ENCODE results near the gene NEU2. TPM values are rescaled to one million over a fixed set of nuclear protein-coding genes. Genes with fewer than 3 reads are reported as not detected.
"Not testable (repeated sequence)": the region's sequence is repeated elsewhere in the genome, so short reads cannot be mapped to it uniquely, and the experiment has no call there.

NEU2 gene
- total RNA-seq, 1 experiment from 2014 or later: not detected

GRCh38 chr2:233015019-233015645, 17.3 kb upstream of the NEU2 start:
- no peak for DNase-seq
- intact Hi-C loops (cut with micrococcal nuclease; ENCODE audit: unreplicated experiment): no loop called here
- no peak overlapping the region for H3K4me3 ChIP-seq
- H4K20me1 ChIP-seq (ENCODE audit: insufficient read depth): no peaks in the 10 kb centered on the region
- no peaks in the 10 kb centered on the region for H3K4me1 ChIP-seq (replicated peaks; ENCODE audit: insufficient read depth)
- no peaks in the 10 kb centered on the region for H3K27me3 ChIP-seq (ENCODE audit: insufficient read depth, low read depth)
- no peaks in the 10 kb centered on the region for H3K79me2 ChIP-seq (ENCODE audit: low read depth)
- no peak overlapping the region for H2AFZ ChIP-seq
- no peaks in the 10 kb centered on the region for H3K9me2 ChIP-seq (ENCODE audit: insufficient read depth)
- no peak for TF ChIP-seq CTCF (conservative IDR thresholded peaks at IDR 0.05)
- TF ChIP-seq EZH2 (IDR thresholded peaks at IDR 0.05; ENCODE audit: low read depth): no peak
- peaks cover 2% of the 10 kb centered on the region; the same call in 1 of the 2 replicates for H3K9me3 ChIP-seq (ENCODE audit: insufficient read depth, low read depth)
- no peak overlapping the region for H3K27ac ChIP-seq
- H3K36me3 ChIP-seq (ENCODE audit: low read depth): no peaks in the 10 kb centered on the region
- no TSS peak for BruUV-seq (replicated peaks)
- no peaks in the 10 kb centered on the region for H3F3A ChIP-seq (ENCODE audit: insufficient read depth, low read depth)
- ChIA-PET CTCF (no interaction called here), POLR2A (ENCODE audit: unreplicated experiment) (no interaction called here)
- no peak overlapping the region for H3K4me2 ChIP-seq

- intact Hi-C loops (cut with micrococcal nuclease; ENCODE audit: unreplicated experiment): no loop called here
- Histone ChIP-seq H3K9me2 (ENCODE audit: insufficient read depth) (no peaks in the 10 kb centered on the region), H3K36me3 (ENCODE audit: low read depth) (no peaks in the 10 kb centered on the region), H3K4me3 (no peak overlapping the region), H3K27me3 (ENCODE audit: insufficient read depth, low read depth) (no peaks in the 10 kb centered on the region), H3K27ac (no peak overlapping the region), H3F3A (ENCODE audit: insufficient read depth, low read depth) (peaks cover 10% of the 10 kb centered on the region), H3K79me2 (ENCODE audit: low read depth) (no peaks in the 10 kb centered on the region), H4K20me1 (ENCODE audit: insufficient read depth) (no peaks in the 10 kb centered on the region), H3K9me3 (ENCODE audit: insufficient read depth, low read depth) (peaks cover 2% of the 10 kb centered on the region; the same call in 1 of the 2 replicates), H3K4me1 (replicated peaks; ENCODE audit: insufficient read depth) (peaks cover 17% of the 10 kb centered on the region), H2AFZ (no peak overlapping the region), H3K4me2 (no peak overlapping the region)
- no peak for DNase-seq
- TF ChIP-seq CTCF (conservative IDR thresholded peaks at IDR 0.05) (no peak), EZH2 (IDR thresholded peaks at IDR 0.05; ENCODE audit: low read depth) (no peak)
- ChIA-PET POLR2A (ENCODE audit: unreplicated experiment) (interaction anchor here (0.6 kb wide), 1 partner anchor 103 kb away, joined by 9 read pairs; no protein-coding TSS in a partner anchor), CTCF (no interaction called here)
- BruUV-seq (replicated peaks): no TSS peak
Measured at GRCh38 chr2:233017947-233018346, 14.5 kb upstream of the NEU2 start.

DNA sequence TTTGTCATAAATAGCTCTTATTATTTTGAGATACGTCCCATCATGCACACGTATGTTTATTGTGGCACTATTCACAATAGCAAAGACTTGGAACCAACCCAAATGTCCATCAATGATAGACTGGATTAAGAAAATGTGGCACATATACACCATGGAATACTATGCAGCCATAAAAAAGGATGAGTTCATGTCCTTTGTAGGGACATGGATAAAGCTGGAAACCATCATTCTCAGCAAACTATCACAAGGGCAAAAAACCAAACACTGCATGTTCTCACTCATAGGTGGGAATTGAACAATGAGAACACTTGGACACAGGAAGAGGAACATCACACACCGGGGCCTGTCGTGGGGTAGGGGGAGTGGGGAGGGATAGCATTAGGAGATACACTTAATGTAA, 12.9 kb upstream of the NEU2 start:
- Histone ChIP-seq H3K4me1 (replicated peaks; ENCODE audit: insufficient read depth) (peaks cover 21% of the 10 kb centered on the region), H3F3A (ENCODE audit: insufficient read depth, low read depth) (peaks cover 13% of the 10 kb centered on the region)
- H3K79me2 ChIP-seq (ENCODE audit: low read depth); DNase-seq; H3K9me3 ChIP-seq (ENCODE audit: insufficient read depth, low read depth); H2AFZ ChIP-seq; intact Hi-C loops (cut with micrococcal nuclease; ENCODE audit: unreplicated experiment); POLR2A ChIA-PET (ENCODE audit: unreplicated experiment); H3K4me3 ChIP-seq; BruUV-seq (replicated peaks); H4K20me1 ChIP-seq (ENCODE audit: insufficient read depth); H3K27ac ChIP-seq; CTCF ChIA-PET; H3K27me3 ChIP-seq (ENCODE audit: insufficient read depth, low read depth); H3K36me3 ChIP-seq (ENCODE audit: low read depth); H3K4me2 ChIP-seq; H3K9me2 ChIP-seq (ENCODE audit: insufficient read depth): not testable (repeated sequence)

DNA sequence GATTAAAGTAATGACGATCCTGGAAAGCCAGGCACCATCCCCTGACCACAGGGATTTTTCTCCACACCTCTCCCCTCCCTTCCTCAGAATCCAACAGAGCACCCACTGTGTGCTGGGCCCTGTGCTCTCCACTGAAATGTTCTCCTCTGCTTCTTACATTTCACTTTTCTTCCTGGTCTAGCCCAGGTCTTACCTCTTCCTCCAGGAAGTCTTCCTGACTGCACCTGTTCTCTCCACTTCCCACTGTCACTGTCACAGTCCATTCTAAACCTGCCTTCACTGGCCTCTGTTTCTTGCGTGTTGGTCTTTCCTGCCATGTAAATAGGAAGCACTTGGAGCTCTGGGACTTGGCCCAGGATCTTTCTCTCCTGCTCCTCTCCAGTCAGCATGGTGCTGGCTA, 12.0 kb upstream of the NEU2 start:
- no peaks in the 10 kb centered on the region for H4K20me1 ChIP-seq (ENCODE audit: insufficient read depth)
- H3K4me1 ChIP-seq (replicated peaks; ENCODE audit: insufficient read depth): peaks cover 23% of the 10 kb centered on the region
- H3K27ac ChIP-seq: no peak overlapping the region
- no peaks in the 10 kb centered on the region for H3K9me2 ChIP-seq (ENCODE audit: insufficient read depth)
- no peaks in the 10 kb centered on the region for H3K36me3 ChIP-seq (ENCODE audit: low read depth)
- no peaks in the 10 kb centered on the region for H3K27me3 ChIP-seq (ENCODE audit: insufficient read depth, low read depth)
- DNase-seq: no peak
- no peaks in the 10 kb centered on the region for H3K79me2 ChIP-seq (ENCODE audit: low read depth)
- ChIA-PET POLR2A (ENCODE audit: unreplicated experiment) (interaction anchor here (0.7 kb wide), 1 partner anchor 718 kb away, joined by 7 read pairs; no protein-coding TSS in a partner anchor), CTCF (no interaction called here)
- H3F3A ChIP-seq (ENCODE audit: insufficient read depth, low read depth): peaks cover 17% of the 10 kb centered on the region
- intact Hi-C loops (cut with micrococcal nuclease; ENCODE audit: unreplicated experiment): no loop called here
- H3K9me3 ChIP-seq (ENCODE audit: insufficient read depth, low read depth): peaks cover 2% of the 10 kb centered on the region; the same call in 1 of the 2 replicates
- no peak overlapping the region for H3K4me3 ChIP-seq
- H3K4me2 ChIP-seq: no peak overlapping the region
- H2AFZ ChIP-seq: no peak overlapping the region
- no peak for TF ChIP-seq CTCF (conservative IDR thresholded peaks at IDR 0.05)
- no TSS peak for BruUV-seq (replicated peaks)
